ENCODE results near the gene ALCAM.

The ALCAM gene

DNA sequence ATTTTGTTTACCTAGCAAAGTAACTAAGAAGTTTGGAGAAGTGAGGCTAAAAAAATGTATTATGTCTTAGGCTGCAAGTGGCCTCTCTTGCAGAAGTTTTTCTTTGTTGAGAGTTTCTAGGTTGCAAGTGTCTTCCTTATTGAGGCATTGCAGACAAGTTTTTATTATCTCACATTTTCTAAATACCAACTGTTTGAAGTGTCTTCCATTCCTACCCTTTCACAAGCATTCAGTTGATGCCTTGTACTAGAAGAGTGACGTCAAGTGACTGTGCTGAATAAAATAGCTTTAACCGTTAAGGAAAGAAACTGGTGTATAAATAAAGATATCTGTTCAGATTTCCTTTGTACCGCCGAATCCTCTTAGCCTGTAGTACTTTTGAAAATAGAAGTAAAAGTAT is 123.3 kb downstream of the ALCAM start:
- Histone ChIP-seq H3K4me3 (ENCODE audit: low read depth, low read length) (no peak overlapping the region), H3K36me3 (replicated peaks) (no peaks in the 10 kb centered on the region), H3K27me3 (replicated peaks) (no peaks in the 10 kb centered on the region), H3K27ac (peak overlapping the region; percentile 34)
- DNase-seq, result peak; percentile 37
- in situ Hi-C loops (cut with HindIII; ENCODE audit: low pct_ligation_motif_present, low sequenced_read_pairs), result no loop called here
- TF ChIP-seq, protein P1, sequence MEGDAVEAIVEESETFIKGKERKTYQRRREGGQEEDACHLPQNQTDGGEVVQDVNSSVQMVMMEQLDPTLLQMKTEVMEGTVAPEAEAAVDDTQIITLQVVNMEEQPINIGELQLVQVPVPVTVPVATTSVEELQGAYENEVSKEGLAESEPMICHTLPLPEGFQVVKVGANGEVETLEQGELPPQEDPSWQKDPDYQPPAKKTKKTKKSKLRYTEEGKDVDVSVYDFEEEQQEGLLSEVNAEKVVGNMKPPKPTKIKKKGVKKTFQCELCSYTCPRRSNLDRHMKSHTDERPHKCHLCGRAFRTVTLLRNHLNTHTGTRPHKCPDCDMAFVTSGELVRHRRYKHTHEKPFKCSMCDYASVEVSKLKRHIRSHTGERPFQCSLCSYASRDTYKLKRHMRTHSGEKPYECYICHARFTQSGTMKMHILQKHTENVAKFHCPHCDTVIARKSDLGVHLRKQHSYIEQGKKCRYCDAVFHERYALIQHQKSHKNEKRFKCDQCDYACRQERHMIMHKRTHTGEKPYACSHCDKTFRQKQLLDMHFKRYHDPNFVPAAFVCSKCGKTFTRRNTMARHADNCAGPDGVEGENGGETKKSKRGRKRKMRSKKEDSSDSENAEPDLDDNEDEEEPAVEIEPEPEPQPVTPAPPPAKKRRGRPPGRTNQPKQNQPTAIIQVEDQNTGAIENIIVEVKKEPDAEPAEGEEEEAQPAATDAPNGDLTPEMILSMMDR (IDR thresholded peaks at IDR 0.05; ENCODE audit: low read depth, low read length, missing control alignments), result no peak

DNA sequence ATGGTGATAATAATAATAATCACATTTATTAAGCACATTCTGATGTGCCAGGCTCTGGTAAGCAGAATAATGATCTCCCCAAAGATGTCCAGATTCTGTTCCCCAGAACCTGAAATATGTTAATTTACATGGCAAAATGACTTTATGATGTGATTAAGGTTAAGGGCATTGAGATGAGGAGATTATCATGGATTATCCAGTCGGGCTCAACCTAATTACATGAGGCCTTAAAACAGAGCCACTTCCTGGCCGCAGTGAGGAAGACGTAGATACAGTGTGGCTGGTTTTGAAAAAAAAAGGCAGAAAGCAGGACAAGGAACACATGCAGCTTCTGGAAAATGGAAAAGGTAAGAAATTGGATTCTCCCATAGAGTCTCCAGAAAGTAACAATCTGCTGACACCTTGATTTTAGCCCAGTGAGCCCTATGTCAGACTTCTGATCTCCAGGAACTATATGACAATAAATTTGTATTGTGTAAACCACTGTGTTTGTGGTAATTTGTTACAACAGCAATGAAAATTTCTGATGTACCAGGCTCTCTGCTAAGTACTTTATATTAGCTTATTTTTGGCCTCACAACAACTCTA is 126.7 kb downstream of the ALCAM start:
- TF ChIP-seq, protein P1 (IDR thresholded peaks at IDR 0.05; ENCODE audit: low read depth, low read length, missing control alignments), result no peak
- no peak for DNase-seq
- Histone ChIP-seq H3K36me3 (replicated peaks) (no peaks in the 10 kb centered on the region), H3K27me3 (replicated peaks) (no peaks in the 10 kb centered on the region), H3K4me3 (ENCODE audit: low read depth, low read length) (no peak overlapping the region), H3K27ac (no peak overlapping the region)
- in situ Hi-C loops (cut with HindIII; ENCODE audit: low pct_ligation_motif_present, low sequenced_read_pairs), result no loop called here

DNA sequence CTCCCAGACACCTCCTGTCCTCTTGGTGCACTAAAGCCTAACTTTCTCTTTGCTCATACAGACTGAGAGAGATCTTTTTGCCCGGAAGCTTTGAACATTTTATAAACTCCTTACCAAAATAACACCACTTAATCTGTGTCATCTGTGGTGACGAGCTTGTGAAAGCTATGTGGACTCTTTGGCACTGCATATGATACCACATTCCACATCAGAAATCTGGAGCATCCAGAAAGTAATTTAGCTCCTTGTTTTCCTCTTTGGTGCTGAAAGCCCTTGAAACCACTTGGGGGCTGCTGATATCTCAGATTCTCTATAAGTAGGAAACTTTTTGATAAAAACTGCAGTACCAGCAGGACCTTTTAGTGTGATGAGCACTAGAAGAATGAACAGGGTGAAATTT is 128.3 kb downstream of the ALCAM start:
- DNase-seq, result peak; percentile 57
- in situ Hi-C loops (cut with HindIII; ENCODE audit: low pct_ligation_motif_present, low sequenced_read_pairs), result no loop called here
- Histone ChIP-seq H3K4me3 (ENCODE audit: low read depth, low read length) (no peak overlapping the region), H3K36me3 (replicated peaks) (no peaks in the 10 kb centered on the region), H3K27me3 (replicated peaks) (no peaks in the 10 kb centered on the region), H3K27ac (no peak overlapping the region)
- TF ChIP-seq, protein P1 (IDR thresholded peaks at IDR 0.05; ENCODE audit: low read depth, low read length, missing control alignments), result peak; percentile 2

DNA sequence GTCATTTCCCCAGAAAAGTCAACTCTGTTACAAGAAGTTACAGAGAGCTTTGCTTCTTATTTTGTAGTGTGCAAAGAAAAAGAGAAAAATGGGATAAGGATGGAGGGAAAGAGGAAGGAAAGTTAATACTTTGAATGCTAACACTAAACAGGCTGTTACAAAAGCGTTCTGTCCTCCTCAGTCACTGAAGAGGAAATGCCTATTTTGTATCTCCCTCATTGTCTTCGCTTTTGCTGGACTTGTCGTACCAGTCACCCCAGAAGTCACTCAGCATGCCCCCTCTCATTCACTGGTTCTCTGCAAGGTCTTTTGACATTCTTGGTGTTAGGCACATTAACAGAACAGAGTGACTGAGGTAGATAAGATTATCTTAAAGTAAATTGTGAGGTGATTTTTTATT is 129.6 kb downstream of the ALCAM start:
- Histone ChIP-seq H3K36me3 (replicated peaks) (no peaks in the 10 kb centered on the region), H3K27ac (no peak overlapping the region), H3K4me3 (ENCODE audit: low read depth, low read length) (no peak overlapping the region), H3K27me3 (replicated peaks) (no peaks in the 10 kb centered on the region)
- TF ChIP-seq, protein P1 (IDR thresholded peaks at IDR 0.05; ENCODE audit: low read depth, low read length, missing control alignments), result no peak
- DNase-seq, result no peak
- in situ Hi-C loops (cut with HindIII; ENCODE audit: low pct_ligation_motif_present, low sequenced_read_pairs), result no loop called here

DNA sequence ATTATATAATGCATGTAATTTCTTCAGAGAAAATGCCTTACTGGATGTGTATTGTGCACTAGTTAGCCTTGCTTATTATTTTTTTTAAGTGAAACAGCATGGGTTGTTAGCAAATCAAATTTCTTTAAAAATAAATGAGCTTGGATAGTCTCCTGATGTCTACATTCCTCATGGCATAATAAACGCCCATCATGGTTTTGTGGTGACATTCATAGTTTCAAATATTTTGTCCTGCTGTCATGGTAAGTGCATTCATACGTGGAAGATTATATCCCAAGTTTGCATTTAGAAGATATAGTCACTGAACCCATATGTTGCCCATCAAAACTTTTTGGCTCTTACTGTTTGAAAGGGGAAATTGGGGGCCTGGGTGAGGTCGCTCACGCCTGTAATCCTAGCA is 130.7 kb downstream of the ALCAM start:
- in situ Hi-C loops (cut with HindIII; ENCODE audit: low pct_ligation_motif_present, low sequenced_read_pairs), result no loop called here
- Histone ChIP-seq H3K27me3 (replicated peaks) (no peaks in the 10 kb centered on the region), H3K36me3 (replicated peaks) (no peaks in the 10 kb centered on the region), H3K27ac (no peak overlapping the region), H3K4me3 (ENCODE audit: low read depth, low read length) (no peak overlapping the region)
- TF ChIP-seq, protein P1 (IDR thresholded peaks at IDR 0.05; ENCODE audit: low read depth, low read length, missing control alignments), result no peak
- no peak for DNase-seq

DNA sequence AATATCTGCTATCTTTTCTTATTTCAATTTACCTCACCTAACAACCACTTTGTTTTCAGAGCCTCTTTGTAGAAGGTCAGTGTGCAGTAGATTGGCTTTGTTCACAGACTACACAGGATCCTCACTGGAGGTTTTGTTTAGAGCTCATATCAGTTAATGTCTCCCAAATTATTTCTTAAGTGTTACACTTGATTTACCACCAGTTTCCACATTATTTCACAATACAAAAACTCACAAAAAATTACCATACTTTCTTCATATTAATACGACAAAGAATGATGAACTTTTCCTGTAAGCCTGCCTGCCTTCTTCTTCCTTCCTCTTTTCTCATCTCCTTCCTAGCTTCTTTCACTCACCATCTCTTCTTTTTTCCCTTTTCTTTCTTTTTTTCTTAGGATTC is 133.3 kb downstream of the ALCAM start:
- in situ Hi-C loops (cut with HindIII; ENCODE audit: low pct_ligation_motif_present, low sequenced_read_pairs), result no loop called here
- TF ChIP-seq, protein P1 (IDR thresholded peaks at IDR 0.05; ENCODE audit: low read depth, low read length, missing control alignments), result no peak
- DNase-seq, result no peak
- Histone ChIP-seq H3K27ac (no peak overlapping the region), H3K27me3 (replicated peaks) (no peaks in the 10 kb centered on the region), H3K4me3 (ENCODE audit: low read depth, low read length) (no peak overlapping the region), H3K36me3 (replicated peaks) (no peaks in the 10 kb centered on the region)
